ENCODE data around the gene TST.

DNA sequence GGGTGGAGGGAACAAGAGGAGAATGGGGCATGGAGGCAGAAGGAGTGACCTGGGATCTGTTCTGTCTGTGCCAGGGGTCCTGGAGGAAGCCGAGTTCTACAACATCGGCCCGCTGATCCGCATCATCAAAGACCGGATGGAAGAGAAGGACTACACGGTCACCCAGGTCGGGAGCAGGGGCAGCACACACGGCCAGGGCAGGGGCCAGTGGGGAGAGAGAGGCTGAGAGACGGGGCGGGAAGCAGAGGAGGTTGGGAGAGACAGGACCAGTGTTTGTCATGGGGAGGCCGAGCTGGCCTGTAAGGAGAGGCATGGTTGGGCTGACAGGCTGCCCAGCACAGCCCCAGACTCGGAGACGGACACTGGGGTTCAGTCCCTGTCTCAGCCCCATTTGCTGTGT, 37.0 kb upstream of the TST start:
- TF ChIP-seq, protein P1, sequence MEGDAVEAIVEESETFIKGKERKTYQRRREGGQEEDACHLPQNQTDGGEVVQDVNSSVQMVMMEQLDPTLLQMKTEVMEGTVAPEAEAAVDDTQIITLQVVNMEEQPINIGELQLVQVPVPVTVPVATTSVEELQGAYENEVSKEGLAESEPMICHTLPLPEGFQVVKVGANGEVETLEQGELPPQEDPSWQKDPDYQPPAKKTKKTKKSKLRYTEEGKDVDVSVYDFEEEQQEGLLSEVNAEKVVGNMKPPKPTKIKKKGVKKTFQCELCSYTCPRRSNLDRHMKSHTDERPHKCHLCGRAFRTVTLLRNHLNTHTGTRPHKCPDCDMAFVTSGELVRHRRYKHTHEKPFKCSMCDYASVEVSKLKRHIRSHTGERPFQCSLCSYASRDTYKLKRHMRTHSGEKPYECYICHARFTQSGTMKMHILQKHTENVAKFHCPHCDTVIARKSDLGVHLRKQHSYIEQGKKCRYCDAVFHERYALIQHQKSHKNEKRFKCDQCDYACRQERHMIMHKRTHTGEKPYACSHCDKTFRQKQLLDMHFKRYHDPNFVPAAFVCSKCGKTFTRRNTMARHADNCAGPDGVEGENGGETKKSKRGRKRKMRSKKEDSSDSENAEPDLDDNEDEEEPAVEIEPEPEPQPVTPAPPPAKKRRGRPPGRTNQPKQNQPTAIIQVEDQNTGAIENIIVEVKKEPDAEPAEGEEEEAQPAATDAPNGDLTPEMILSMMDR (IDR thresholded peaks at IDR 0.05) = no peak
- TF ChIP-seq POLR2A (IDR thresholded peaks at IDR 0.05) = no peak
